GM19452 (cell line): ENCODE data around the gene FAM107B.

Experiments used
- ATAC-seq: cut with Tn5 transposase; IDR thresholded peaks from one replicate; pipeline ENCODE4 v1.9.1; 2021; ENCODE audit not compliant: unreplicated experiment

The FAM107B gene

DNA sequence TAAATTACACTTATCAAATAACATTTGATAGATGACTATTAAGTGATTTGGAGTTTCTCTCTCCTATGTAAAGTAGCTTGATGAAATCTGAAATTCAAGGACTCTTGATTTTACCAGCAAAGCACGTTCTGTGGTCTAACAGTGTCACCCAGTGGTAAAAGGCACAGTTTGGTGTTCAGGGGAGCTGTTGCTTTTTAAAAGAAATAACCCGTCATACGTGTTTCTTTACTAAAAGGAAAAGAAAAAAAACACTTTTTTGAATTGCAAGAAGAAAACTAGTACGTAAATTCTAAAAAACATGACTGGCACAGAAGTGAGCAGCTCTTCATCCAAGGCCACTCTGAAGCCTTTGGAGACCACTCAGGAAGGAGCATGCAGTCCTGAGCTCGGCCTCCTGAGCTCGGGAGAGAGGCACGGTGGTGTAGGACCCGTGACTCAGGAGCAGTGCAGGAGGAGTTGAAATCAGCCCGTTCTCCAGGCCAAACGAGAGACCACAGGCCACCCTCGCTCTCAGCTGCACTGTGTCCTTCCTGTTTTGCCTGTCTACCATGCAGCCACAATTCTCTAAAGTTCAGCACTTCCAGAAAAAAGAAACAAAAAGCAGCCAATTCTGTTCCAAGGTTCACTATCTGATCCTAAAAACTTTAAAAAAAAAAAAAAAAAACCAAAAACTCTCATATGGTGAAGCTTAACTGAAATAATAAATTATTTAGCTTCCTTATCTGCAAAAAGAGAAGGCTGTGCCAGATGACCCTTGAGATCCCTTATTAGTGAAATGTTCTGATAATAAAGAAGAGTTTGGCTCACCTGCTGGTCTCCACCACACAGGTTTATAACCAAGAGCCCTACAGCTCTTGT lies 231.4 kb downstream of the FAM107B start:
- no peak for ATAC-seq

DNA sequence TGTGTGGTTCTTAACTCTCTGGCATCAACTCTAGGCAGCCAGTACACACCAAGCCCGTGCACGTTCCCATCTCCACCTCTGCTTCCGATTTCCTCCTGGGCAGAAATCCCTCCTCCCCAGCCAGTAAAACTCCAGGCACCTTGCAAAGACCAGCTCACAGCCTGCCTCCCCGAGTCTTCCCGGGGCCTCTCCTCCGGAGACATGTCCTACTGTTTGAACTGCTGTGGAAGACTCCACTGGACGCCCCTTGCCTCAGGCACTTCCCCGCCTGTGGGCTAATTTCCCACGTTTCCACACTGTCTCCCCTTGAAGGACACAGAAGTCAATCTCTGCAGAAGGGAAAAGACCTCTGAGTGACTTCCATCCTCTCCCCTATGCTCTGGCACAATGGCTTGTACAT lies 233.3 kb downstream of the FAM107B start:
- no peak for ATAC-seq

DNA sequence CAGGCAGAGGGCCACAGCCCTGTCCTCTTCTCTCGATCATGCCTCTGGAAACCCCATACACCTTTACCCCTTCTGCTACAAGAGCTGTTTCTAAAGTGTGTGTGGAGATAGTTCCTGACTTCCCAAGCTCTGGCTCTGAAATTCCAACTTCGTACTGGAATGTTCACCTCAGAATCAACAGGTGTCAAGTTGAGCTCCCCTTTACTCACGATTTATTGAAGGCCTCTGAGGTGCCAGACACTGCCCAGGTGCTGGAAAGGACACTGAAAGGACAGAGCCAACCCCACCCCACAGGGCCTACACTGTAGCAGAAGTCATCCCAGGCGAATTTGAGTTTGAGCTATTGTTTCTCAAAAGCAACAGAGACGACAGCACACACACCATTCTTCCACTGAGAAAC lies 234.1 kb downstream of the FAM107B start:
- no peak for ATAC-seq

DNA sequence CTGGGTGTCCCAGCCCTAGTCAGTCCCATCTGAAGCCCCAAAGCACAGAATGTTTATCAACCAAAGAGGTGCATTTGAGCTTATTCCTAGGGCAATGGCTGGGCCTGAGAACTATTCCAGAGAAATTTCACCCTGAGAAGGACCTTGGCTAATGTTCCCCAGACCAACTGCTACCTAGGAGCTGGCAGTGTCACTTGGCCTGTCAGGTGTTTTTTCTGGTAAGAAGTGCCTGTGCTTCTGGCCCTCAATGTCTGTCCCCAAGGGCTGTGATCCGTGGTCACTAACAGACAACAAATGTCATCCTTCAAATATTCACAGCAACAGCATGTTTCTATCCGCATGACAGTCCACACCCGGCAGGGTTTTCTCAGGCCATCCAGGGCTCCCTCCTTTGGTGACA lies 234.6 kb downstream of the FAM107B start:
- no peak for ATAC-seq

DNA sequence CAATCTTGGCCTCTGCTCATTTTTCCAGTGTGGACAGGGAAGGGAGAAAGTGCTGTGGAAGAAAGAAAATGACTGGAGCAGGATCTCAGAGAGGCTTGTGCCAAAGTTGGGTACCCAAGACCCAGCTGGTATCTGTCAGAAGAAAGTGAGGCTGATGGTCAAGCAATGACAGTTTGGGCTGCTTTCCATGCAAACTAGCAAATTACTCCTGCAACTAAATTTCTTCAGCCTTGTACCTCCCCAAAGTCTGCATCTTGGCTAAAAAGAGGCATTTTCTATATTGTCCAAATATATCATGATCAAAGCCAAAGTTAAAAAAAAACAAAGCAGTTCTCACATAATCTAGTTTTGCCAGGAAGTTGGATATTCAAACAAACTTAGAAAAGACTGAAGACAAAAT lies 235.5 kb downstream of the FAM107B start:
- ATAC-seq, result no peak

DNA sequence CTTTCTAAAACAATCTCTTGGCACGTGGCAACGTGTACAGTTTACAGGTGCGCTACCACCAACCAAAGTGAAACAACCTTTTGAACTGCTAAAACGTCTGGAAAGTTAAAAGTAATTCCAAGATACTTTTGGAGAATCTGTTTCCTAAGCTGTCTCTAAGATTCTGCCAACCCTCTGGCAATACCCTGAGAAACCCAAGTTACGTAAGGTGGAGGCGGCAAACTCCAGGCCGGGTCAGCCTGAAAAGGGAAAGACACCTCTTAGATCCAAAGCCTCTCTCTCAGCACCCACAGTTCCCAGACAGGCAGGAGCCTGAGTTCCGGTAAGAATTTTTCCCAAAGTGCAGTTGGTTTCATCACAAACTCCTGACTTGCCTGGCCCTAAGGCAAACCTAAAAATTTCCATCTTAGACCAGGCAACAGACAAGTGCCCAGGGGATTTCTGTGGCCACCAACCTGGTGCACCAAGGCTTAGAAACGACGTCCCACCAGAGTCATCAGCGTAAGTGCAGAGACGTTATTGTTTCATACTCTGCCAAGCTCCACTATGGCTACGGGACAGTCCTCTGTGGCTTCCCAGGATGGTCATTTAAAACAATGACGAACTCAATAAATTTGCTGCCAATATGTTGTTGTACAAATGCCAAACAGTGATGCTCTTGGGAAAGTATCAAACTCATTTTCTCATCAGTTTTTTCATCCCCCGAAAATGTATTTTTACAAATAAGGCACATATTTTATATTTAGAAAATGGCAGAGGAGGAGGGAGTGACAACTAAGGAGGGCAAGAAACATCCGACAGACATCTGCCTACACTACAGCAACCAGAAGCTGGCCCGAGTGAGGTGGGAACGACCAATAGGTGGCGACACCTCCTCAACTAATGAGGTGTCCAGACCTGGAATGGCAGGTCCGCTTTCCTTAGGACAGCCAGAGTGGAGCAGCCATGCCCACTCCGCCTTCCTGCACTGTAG lies 238.2 kb downstream of the FAM107B start:
- ATAC-seq, result no peak

DNA sequence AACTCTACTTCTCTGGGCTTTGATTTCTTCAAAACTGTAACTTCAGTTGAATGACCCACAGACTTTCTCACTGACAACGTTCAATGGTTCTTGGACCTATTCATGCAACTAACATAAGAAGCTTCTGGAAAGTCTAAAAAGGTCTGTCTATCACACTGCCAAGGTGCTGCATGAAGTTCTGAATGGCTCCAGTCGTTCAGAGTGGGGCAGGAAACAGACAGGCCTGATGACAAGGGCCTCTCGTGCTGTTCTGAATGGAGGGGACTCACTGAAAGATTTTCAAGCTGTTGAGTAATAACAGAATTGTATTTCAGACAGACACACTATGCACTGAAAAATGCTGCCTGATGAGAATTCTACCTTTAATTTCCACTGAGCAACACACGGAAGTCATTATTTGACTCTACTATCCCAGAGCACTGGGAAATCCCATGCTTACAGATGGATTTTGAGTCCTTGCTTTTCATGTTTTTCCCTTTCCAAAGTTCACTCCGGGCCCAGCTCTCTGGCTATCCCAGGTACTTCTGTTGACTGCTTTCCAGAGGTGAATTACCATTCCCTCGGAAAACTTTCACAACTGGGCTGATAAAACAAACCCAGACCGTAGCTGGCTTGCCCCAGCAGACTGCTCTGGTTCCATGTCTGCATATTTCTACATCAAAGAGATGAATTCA lies 239.1 kb downstream of the FAM107B start:
- no peak for ATAC-seq

DNA sequence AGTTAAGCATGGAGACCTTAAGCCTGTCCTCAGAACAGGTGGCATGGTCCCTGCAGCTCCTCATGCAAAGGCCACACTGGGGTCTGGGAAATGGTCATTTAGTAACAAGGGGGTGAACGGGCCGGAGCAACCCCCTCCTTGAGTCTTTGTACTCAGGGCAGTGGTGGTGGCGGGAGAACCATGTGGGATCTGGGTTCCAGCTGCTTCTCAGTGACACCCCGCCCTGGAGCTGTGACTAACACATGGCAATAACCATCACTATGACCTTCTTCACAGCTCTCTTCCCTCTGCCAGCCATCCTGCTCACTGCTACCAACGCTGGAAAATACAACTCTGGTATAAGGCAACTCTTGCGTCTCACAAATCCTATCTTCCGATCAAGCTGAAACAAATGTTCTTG lies 240.5 kb downstream of the FAM107B start:
- ATAC-seq, result no peak

DNA sequence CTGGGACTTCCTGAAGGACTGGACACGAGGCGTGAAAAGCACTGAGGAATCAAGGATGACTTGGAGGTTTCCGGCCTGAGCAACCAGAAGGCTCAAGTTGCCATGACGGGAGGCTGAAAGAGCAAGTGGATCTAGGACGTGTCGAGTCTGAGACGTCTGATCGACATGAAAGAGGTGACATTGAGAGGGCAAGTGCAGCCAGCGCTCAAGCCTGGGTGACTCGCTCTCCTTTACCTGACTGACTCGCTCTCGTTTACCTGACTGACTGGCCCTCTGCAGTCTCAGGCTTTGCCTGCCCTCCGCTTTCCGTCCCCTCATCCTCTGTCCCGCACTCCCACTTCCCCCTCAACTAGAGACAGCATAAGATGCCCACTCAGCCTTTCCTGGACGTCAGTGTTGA lies 241.4 kb downstream of the FAM107B start:
- ATAC-seq, result no peak

DNA sequence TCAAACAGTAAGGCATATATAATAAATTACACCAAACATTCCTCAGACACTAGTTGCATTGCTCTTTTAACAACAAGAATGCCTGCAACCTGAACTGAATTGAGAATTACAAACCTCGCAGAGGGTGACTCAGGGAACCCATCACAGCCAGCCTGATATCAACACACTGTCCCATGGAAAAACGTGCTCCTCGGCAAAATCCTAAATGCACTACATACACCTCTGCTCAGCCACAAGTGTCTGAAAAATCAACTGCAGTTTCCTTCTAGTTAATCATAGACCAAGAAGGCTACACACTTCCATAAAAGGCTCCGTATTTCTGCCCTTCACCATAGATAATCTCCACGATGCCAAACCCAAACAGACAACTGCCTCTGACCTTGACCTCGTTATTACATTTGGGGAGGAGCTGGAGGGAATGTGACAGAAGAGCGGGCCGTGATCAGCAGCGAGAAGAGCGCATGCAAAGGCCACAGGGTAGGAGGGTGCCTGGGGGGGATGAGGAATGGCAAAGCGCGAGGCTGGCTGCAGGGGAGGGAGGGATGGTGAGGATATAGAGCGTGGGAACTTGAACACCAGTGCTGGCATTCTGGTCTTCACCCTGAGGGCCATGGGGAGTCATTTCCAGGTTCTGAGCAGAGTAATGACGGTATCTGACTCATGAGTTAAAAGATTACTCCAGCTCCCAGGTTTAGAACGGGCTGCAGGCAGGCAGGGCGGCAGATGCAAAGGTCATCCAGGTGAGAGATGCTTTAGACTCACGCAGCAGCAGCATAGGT lies 242.0 kb downstream of the FAM107B start:
- ATAC-seq, result no peak

DNA sequence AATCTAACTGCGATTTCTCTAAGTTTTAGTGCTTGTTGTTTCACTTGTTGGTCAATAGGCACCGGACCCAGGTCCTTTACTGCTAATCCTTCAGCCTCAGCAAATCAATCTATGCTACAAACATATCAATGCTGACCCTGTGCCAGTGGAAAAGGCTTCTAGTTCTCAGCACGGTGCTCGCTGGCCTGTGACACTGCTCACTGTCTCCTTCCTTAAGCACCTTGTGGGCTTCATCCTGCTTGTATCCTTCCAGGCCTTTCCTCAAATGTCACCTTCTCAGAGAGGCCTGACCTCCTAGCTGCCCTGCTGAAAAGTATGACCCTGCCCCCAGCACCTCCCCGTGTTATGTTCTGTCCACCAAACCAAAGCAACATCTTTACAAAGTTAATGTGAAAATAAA lies 242.7 kb downstream of the FAM107B start:
- no peak for ATAC-seq

DNA sequence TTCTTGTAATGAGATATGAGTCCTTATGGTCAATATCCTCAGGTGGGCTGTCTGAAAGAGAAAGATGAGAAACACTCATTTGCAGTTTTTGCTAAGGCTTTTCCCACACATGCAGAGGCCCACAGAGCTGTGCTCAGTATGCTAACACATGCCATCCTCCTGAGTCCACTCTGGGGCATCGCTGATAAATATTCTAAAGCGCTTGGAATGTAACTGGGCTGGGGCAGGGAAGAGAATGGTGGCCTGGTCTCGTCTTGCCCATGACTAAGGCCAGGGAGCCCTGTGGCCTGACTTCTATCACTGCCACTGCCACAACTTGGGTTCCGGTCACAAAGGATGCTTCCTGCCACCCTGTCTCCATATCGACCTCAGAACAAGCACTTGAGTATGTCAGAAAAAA lies 244.2 kb downstream of the FAM107B start:
- no peak for ATAC-seq

DNA sequence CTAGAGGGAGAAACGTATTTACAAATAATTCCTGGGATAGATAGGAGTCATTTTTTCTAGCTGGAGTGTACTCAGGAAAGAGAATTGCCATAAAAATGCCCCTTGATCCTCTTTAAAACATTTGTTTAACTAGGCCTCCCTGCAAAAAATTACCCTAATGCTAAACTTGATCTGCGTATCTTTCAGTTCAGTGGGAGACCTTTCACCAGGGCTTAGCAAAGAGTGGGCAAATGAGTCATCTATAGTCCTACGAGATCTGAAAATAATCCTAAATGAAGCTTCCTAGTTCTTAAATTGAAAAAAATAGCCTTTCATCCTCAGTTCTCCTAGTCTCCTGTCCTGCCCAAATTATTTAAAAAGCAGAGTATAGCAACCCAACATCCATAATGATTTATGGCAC lies 245.3 kb downstream of the FAM107B start:
- ATAC-seq, result no peak

DNA sequence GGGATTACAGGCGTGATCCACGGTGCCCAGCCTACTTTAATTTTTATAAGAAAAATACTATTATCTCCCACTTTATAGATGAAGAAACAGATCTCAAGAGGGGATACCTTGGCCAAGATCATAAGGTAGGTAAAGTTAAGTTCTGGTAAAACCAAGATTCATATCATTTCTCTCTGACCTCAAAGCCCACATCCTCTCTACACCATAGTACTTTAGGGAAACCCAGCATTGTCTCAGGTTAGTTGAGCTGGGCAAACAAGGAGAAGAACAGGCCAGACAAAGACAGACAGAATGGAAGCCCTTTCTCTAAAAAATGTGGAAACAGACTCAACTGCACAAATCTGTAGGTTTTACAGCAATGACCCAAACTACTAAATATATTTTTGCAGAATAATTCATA lies 246.2 kb downstream of the FAM107B start:
- no peak for ATAC-seq

DNA sequence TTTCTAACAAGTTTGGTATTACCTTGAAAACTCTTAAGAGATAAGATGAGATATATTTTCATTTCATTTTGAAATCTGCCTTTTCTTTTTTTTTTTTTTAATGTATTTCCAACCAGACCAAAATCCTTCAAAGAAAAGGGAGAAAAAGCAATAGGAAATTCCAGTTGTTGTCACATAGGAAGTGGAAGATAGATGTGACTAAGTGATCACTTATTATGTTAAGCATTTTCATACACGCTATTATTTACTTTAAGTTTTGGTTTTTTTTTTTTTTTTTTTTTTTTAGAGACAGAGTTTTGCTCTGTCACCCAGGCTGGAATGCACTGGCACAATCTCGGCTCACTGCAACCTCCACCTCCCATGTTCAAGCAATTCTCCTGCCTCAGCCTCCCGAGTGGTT lies 246.8 kb downstream of the FAM107B start:
- ATAC-seq, result no peak

DNA sequence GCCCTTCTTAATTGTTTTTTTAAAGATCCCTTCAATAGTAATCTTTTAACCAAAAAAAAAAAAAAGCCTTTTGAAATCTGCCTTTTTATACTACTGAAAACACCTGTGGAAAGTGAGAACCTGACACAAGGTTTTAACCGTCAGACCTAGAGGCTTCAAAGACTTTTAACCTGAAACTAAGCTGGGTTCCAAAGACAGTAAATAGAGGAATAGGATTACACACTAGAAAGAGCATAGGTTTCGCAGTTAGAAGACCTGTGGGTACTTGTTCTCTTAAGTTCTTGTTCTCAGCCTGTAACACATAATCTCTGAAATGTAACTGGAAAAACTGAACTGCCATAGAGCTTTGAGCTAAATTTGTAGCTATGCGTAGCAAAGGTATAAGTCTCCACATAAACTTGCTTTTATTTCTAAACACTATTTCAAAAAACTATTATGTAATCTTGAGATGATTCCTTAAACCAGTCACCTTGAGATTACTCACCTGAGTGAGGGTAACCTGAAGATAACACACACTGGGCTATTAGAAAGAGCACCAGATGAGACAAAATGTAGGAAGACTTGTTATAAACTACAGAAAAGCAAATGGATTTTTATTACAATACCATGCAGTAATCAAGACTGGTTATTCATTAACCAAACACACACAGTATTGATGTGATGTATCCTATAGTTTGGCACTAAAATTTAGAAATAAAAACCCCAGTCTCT lies 247.4 kb downstream of the FAM107B start:
- no peak for ATAC-seq

DNA sequence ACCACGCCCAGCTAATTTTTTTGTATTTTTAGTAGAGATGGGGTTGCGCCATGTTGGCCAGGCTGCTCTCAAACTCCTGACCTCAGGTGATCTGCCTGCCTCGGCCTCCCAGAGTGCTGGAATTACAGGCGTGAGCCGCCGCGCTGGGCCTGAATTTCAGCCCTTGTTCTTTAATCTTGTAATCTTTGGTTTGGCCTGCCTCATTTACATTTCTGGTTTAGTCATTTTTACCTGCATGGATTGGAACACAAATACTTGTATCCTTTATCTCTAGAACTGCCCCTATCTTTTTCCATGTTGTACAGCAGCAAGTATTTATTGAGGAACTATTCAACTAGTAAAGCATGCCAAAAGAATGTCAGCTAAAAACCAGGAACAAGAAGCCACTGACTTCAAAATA lies 248.4 kb downstream of the FAM107B start:
- no peak for ATAC-seq

DNA sequence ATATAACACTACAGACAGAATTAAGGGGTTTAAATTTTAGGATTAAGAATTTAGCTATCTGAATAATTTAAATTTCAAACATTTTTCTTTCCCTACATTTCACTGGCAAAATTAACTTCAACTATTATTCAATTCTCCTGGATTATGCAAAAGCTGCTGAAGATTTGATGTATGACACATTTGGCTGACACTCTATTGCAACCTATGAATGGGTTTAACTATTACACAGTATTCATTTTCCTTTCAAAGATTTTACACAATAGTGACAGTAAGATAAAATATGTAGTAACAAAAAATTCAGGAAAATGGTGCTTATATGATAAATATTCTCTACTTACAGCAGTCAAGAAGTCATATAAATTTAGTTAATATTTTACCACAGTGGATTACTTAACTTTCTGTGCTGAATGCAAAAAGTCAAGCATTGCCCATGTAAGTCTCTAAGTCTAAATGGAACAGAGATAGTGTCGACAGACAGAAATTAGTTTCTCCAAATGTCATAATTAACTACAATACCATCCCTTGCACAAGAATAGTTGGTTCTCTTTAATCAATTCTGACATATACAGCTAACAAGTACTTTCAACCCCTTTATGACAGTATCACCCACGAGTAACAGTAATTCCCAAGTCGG lies 249.9 kb downstream of the FAM107B start:
- no peak for ATAC-seq

DNA sequence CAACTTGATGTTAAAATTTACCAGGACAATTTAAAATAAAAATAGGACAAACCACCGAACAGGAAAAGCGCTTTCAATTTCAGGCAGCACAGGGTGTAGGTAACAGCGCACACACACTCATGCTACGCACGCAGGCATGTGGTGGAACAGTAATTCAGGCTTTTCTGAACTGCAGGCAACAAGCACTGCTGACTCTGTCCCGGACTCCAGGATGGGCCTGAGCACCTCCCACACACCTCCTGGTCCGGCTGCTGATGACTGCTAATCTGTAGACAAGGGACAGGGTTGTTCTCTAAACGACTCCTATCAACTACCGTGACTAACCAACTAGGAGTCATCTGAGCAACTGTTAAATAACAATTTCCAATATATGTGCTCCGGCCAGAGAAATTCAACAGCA lies 251.4 kb downstream of the FAM107B start:
- ATAC-seq, result no peak

DNA sequence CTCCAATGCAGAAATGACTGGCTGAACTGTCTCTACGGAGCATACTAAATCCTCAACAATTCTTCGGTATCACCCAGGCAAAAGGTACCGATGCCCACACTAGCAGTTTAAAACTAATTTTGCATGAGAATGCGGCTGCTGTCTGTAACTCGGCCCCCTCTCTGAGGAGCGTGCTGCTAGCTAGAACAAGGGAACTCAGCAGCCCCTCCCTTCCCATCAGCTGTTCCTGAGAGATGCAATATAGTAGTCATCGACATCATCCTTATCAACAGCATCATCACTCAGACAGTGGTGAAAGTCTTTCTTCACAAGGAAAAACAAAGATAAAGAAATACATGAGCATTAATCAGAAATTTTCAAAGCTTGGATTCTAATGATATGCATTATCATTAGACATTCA lies 254.9 kb downstream of the FAM107B start:
- ATAC-seq, result no peak
